MCF 10A (cell line): ENCODE data around the gene SDK2. TPM values are rescaled to one million over a fixed set of nuclear protein-coding genes. Genes with fewer than 3 reads are reported as not detected.
"Not testable (repeated sequence)": the region's sequence is repeated elsewhere in the genome, so short reads cannot be mapped to it uniquely, and the experiment has no call there.

ENCODE experiments used
- BruUV-seq: library from RNA; stranded (reverse); fragments of 400-500 nt; replicated peaks from 2 replicates; lab custom pipeline; 2021; lab: Mats Ljungman, UMichigan
- CTCF ChIA-PET: fragments of 300-600 bp; sonication (Branson Sonifier 250); formaldehyde crosslinking; extraction: SDS; loops from one replicate; lab custom pipeline; 2021; ENCODE audit warnings: antibody characterized with exemption, inconsistent platforms; lab: Yijun Ruan, JAX
- POLR2A ChIA-PET: fragments of 300-600, 350-650 bp; sonication (Branson Sonifier 250); formaldehyde crosslinking; extraction: SDS; loops from one replicate; lab custom pipeline; 2020; ENCODE audit warnings: antibody characterized with exemption, inconsistent platforms; lab: Yijun Ruan, JAX
- DNase-seq: peaks from one replicate; pipeline ENCODE4 v3.0.0-alpha.2; 2018; ENCODE audit not compliant: unreplicated experiment
- H3K27ac Mint-ChIP-seq: one replicate; pipeline ENCODE4 v1.8.0; 2022; ENCODE audit warnings: mild to moderate bottlenecking, low read depth, mixed read lengths; ENCODE audit not compliant: unreplicated experiment
- H3K27me3 Mint-ChIP-seq: one replicate; pipeline ENCODE4 v1.8.0; 2022; ENCODE audit warnings: mixed read lengths; ENCODE audit not compliant: insufficient read depth, unreplicated experiment
- H3K36me3 Mint-ChIP-seq: one replicate; pipeline ENCODE4 v1.8.0; 2022; ENCODE audit warnings: mild to moderate bottlenecking, moderate library complexity, mixed read lengths; ENCODE audit not compliant: insufficient read depth, unreplicated experiment
- H3K4me1 Mint-ChIP-seq: one replicate; pipeline ENCODE4 v1.8.0; 2022; ENCODE audit warnings: mixed read lengths; ENCODE audit not compliant: insufficient read depth, unreplicated experiment
- H3K4me3 Mint-ChIP-seq: one replicate; pipeline ENCODE4 v1.8.0; 2022; ENCODE audit warnings: mild to moderate bottlenecking, moderate library complexity, mixed read lengths; ENCODE audit not compliant: unreplicated experiment
- H3K9me3 Mint-ChIP-seq: one replicate; pipeline ENCODE4 v1.8.0; 2022; ENCODE audit warnings: mixed read lengths; ENCODE audit not compliant: unreplicated experiment
- CTCF ChIP-seq: fragments of 200-600 bp; IDR thresholded peaks from one replicate; pipeline ENCODE4 v1.8.0; 2022; ENCODE audit warnings: antibody characterized with exemption, mild to moderate bottlenecking; ENCODE audit not compliant: unreplicated experiment
- intact Hi-C: fragments of 100-400 bp; cut with micrococcal nuclease; formaldehyde crosslinking; loops from 2 replicates; pipeline ENCODE4 v1.14.1; 2022
- total RNA-seq: library from RNA; stranded (reverse); gene quantifications from 2 replicates; pipeline ENCODE4 v1.2.3, GENCODE V29; 2022

Gene SDK2
- total RNA-seq, 1 experiment from 2014 or later, result not detected

GRCh38 chr17:73455767-73456166, 188.5 kb downstream of the SDK2 start:
- H3K36me3 Mint-ChIP-seq, result no peaks in the 10 kb centered on the region
- peaks cover 64% of the 10 kb centered on the region for H3K27me3 Mint-ChIP-seq
- no TSS peak for BruUV-seq
- intact Hi-C loops, result no loop called here
- no peak overlapping the region for H3K4me3 Mint-ChIP-seq
- no peak overlapping the region for H3K27ac Mint-ChIP-seq
- ChIA-PET CTCF (no interaction called here), POLR2A (no interaction called here)
- TF ChIP-seq CTCF, result no peak
- DNase-seq, result no peak
- H3K4me1 Mint-ChIP-seq, result no peaks in the 10 kb centered on the region
- H3K9me3 Mint-ChIP-seq, result no peaks in the 10 kb centered on the region

DNA sequence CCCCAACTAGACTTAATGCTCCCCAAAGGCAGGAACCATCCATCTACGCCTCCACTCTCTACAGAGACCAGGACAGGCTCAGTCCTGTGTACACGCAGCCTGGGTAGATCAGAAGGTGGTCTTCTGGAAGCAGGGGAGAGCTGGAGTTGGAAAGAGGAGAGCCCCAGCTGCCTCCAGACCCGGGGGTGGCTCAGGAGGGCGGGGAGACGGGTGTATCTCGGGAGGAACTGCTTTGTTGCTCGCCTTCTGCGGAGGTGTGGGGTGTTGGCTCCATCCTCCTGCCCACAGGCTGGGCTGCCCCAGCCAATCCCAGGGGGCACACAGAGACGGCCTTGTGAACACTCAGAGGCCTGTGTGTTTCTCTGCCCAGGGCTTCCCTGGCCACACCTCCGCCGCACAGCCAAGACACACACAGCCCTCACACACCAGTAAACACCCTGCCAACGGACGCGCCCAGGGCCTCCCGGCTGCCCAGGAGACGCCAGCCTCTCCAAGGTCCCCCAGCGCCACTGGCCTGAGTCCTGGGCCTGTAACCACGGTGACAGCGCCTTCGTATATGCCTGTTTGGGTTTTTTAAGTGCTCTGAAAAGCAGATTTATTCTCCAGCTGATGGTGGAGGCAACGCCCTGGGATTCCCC, 189.1 kb downstream of the SDK2 start:
- H3K4me1 Mint-ChIP-seq, result no peaks in the 10 kb centered on the region
- POLR2A ChIA-PET, result no interaction called here
- no TSS peak for BruUV-seq
- H3K4me3 Mint-ChIP-seq, result no peak overlapping the region
- intact Hi-C loops, result no loop called here
- TF ChIP-seq CTCF, result no peak
- H3K9me3 Mint-ChIP-seq, result no peaks in the 10 kb centered on the region
- no peak for DNase-seq
- H3K27ac Mint-ChIP-seq, result no peak overlapping the region
- H3K27me3 Mint-ChIP-seq, result peaks cover 69% of the 10 kb centered on the region
- H3K36me3 Mint-ChIP-seq, result no peaks in the 10 kb centered on the region
- CTCF ChIA-PET, result interaction anchor here (0.6 kb wide), 1 partner anchor 10 kb away, joined by 3 read pairs; no protein-coding TSS in a partner anchor

DNA sequence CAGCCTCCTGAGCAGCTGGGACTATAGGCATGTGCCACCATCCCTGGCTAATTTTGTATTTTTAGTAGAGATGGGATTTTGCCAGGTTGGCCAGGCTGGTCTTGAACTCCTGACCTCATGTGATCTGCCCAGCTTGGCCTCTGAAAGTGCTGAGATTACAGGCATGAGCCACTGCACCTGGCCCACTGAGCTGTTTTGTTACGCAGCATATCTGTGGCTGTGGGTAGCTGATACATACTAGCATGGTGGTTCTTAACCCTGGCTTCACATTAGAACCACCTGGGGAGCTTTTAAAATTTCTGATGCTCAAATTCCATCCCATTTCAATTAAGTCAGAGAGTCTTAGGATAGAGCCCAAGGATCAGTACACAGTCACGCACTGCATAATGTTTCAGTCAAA, 190.8 kb downstream of the SDK2 start:
- H3K9me3 Mint-ChIP-seq, DNase-seq, H3K27ac Mint-ChIP-seq, intact Hi-C loops, POLR2A ChIA-PET, H3K4me3 Mint-ChIP-seq, BruUV-seq, H3K4me1 Mint-ChIP-seq, H3K36me3 Mint-ChIP-seq: not testable (repeated sequence)
- CTCF ChIA-PET, result interaction anchor here (0.7 kb wide), 1 partner anchor 747 kb away, joined by 3 read pairs; no protein-coding TSS in a partner anchor
- peaks cover 58% of the 10 kb centered on the region for H3K27me3 Mint-ChIP-seq

GRCh38 chr17:73453090-73453489, 191.2 kb downstream of the SDK2 start:
- Mint-ChIP-seq H3K4me1 (no peaks in the 10 kb centered on the region), H3K27me3 (peaks cover 58% of the 10 kb centered on the region), H3K9me3 (no peaks in the 10 kb centered on the region), H3K4me3 (no peak overlapping the region), H3K27ac (no peak overlapping the region), H3K36me3 (no peaks in the 10 kb centered on the region)
- no TSS peak for BruUV-seq
- no peak for TF ChIP-seq CTCF
- DNase-seq, result no peak
- POLR2A ChIA-PET, result no interaction called here
- CTCF ChIA-PET, result no interaction called here
- intact Hi-C loops, result no loop called here
